ENCODE measurements around the gene RBKS.

- TF ChIP-seq, protein P1, sequence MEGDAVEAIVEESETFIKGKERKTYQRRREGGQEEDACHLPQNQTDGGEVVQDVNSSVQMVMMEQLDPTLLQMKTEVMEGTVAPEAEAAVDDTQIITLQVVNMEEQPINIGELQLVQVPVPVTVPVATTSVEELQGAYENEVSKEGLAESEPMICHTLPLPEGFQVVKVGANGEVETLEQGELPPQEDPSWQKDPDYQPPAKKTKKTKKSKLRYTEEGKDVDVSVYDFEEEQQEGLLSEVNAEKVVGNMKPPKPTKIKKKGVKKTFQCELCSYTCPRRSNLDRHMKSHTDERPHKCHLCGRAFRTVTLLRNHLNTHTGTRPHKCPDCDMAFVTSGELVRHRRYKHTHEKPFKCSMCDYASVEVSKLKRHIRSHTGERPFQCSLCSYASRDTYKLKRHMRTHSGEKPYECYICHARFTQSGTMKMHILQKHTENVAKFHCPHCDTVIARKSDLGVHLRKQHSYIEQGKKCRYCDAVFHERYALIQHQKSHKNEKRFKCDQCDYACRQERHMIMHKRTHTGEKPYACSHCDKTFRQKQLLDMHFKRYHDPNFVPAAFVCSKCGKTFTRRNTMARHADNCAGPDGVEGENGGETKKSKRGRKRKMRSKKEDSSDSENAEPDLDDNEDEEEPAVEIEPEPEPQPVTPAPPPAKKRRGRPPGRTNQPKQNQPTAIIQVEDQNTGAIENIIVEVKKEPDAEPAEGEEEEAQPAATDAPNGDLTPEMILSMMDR (IDR thresholded peaks at IDR 0.05), result no peak
- TF ChIP-seq POLR2A (IDR thresholded peaks at IDR 0.05), result no peak
Observed at GRCh38 chr2:27763907-27764267, 126.3 kb downstream of the RBKS start.
